ENCODE data around the gene UVSSA. TPM values are rescaled to one million over a fixed set of nuclear protein-coding genes. Genes with fewer than 3 reads are reported as not detected.

UVSSA gene
- total RNA-seq, 2 experiments from 2014 or later: 18.6 to 20.2 TPM

DNA sequence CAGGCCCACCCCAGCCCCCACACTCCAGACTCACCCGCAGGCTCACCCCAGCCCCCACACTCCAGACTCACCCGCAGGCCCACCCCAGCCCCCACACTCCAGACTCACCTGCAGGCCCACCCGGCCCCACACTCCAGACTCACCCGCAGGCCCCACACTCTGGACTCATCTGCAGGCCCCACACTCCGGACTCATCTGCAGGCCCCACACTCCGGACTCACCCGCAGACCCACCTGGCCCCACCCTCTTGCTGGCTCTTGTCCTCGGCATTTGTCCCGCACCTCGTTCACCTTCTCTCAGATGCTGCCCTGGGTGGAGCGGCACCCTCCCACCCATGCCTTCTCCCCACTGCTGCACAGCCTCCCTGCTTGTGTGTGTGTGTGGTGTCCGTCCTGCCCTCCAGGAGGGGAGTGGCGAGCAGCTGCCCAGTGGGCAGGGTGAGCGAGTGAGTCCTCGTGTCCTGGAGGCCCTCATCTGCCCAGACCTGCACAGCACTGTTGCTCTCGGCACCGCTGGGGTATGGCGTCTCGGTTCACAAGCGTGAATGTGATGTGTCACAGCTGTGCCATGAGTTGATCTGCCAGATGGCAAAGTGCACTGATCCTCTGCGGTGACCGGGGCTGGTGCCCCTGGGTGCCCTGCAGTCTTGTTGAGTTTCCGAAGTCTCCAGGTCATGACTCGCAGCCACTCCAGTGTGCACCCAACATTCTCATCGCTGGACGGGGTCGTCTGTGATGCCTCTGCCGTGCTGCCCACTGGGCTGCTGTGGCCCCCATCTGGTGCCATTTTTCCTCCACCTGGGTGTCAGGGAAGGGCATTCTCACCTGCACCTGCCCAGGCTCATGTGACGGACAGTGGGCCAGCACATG is 29.6 kb upstream of the UVSSA start:
- Mint-ChIP-seq H3K27me3 (no peaks in the 10 kb centered on the region), H3K4me1 (ENCODE audit: low read depth) (peaks cover 15% of the 10 kb centered on the region), H3K27ac (no peak overlapping the region), H3K9me3 (no peaks in the 10 kb centered on the region), H3K4me3 (no peak overlapping the region), H3K36me3 (ENCODE audit: low read depth) (peaks cover 40% of the 10 kb centered on the region)
- intact Hi-C loops (cut with micrococcal nuclease): no loop called here
- POLR2A ChIA-PET: no interaction called here
- TF ChIP-seq, protein P1, sequence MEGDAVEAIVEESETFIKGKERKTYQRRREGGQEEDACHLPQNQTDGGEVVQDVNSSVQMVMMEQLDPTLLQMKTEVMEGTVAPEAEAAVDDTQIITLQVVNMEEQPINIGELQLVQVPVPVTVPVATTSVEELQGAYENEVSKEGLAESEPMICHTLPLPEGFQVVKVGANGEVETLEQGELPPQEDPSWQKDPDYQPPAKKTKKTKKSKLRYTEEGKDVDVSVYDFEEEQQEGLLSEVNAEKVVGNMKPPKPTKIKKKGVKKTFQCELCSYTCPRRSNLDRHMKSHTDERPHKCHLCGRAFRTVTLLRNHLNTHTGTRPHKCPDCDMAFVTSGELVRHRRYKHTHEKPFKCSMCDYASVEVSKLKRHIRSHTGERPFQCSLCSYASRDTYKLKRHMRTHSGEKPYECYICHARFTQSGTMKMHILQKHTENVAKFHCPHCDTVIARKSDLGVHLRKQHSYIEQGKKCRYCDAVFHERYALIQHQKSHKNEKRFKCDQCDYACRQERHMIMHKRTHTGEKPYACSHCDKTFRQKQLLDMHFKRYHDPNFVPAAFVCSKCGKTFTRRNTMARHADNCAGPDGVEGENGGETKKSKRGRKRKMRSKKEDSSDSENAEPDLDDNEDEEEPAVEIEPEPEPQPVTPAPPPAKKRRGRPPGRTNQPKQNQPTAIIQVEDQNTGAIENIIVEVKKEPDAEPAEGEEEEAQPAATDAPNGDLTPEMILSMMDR (IDR thresholded peaks at IDR 0.05): no peak
- ATAC-seq: no peak
- CTCF ChIA-PET: no interaction called here
- DNase-seq: no peak

DNA sequence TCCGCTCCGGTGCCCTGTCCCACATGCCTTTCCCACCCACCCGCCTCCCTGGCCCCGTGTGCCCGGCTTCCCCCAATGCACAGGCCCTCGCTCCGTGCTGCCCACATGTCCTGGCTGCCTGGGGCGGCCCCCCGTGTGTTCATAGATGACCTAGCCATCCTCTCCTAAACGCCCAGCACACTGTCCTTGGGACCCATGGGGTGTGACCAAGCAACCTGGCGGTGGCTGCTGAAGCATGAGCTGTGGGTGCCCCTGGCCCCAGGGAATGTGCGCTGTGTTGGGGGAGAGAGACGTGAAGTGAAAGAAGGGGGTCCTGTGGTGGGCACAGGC is 29.0 kb upstream of the UVSSA start:
- H3K27me3 Mint-ChIP-seq: no peaks in the 10 kb centered on the region
- peaks cover 35% of the 10 kb centered on the region for H3K36me3 Mint-ChIP-seq (ENCODE audit: low read depth)
- intact Hi-C loops (cut with micrococcal nuclease): no loop called here
- H3K27ac Mint-ChIP-seq: no peak overlapping the region
- ATAC-seq: no peak
- CTCF ChIA-PET: interaction anchor here (1.1 to 1.3 kb wide), 2 partner anchors 12 to 187 kb away, joined by 5 to 6 read pairs; no protein-coding TSS in a partner anchor
- H3K4me3 Mint-ChIP-seq: no peak overlapping the region
- H3K9me3 Mint-ChIP-seq: no peaks in the 10 kb centered on the region
- peaks cover 15% of the 10 kb centered on the region for H3K4me1 Mint-ChIP-seq (ENCODE audit: low read depth)
- POLR2A ChIA-PET: no interaction called here
- TF ChIP-seq, protein P1 (IDR thresholded peaks at IDR 0.05): no peak
- DNase-seq: no peak

DNA sequence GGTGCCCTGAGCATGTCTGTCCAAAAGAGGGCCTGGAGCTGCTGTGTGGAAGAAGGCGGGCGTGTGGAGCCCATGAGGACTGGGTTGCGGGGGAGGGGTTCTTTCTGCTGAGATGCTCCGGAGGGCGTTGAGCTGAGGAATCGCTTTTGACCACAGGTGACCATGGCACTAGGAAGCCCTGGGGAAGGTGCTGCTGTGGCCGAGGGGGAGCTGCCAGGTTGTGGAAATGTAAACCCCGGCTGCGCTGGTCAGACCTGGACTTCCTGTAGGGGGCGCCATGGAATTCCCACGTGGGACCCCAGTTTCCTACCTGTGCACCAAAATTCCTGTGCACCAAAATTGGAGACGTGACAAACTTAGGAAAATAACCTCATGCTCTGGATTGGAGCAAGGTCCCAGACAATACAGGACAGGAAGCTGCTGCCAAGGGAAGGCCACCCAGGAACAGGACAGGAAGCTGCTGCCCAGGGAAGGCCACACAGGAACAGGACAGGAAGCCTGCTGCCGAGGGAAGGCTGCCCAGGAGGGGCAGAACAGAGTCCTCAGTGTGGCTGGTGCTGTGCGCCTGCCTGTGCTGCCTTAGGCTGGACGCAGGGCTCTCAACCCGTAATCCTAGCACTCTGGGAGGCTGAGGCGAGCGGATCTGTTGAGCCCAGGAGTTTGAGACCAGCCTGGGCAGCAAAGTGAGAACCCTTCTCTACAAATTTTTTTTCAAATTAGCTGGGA is 28.4 kb upstream of the UVSSA start:
- intact Hi-C loops (cut with micrococcal nuclease): no loop called here
- POLR2A ChIA-PET: interaction anchor here (1.3 kb wide), 1 partner anchor 29 kb away, joined by 5 read pairs; the partner anchor contains the start of gene MAEA
- H3K27me3 Mint-ChIP-seq: no peaks in the 10 kb centered on the region
- DNase-seq: peak; percentile 30
- H3K4me3 Mint-ChIP-seq: no peak overlapping the region
- no peaks in the 10 kb centered on the region for H3K9me3 Mint-ChIP-seq
- H3K36me3 Mint-ChIP-seq (ENCODE audit: low read depth): peaks cover 31% of the 10 kb centered on the region
- no peak overlapping the region for H3K27ac Mint-ChIP-seq
- peaks cover 15% of the 10 kb centered on the region for H3K4me1 Mint-ChIP-seq (ENCODE audit: low read depth)
- TF ChIP-seq, protein P1 (IDR thresholded peaks at IDR 0.05): peak; percentile 28
- CTCF ChIA-PET: interaction anchor here (1.1 to 1.3 kb wide), 3 partner anchors 11 to 188 kb away, joined by 5 to 6 read pairs (median 5); no protein-coding TSS in a partner anchor
- no peak for ATAC-seq

DNA sequence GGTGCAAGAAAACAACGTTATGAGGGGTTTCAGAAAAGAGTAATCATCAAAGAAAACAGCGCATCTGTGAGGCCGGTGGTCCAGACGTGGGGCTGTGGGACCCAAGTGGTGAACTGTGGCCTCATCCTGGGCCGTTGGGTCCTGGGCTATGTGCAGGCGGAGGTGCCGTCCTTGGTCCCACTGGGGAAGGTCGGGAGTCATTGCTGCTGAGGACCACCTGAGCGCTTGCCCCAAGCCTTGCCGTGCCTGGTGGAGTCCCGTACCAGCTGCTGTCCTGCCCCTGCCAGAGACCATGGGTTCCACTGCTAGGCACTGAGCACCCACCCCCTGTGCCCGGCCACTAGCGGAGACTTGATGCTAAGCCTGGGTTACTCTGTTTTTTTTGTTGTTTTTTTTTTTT is 25.5 kb upstream of the UVSSA start:
- Mint-ChIP-seq H3K27ac (no peak overlapping the region), H3K4me1 (ENCODE audit: low read depth) (peaks cover 3% of the 10 kb centered on the region), H3K27me3 (no peaks in the 10 kb centered on the region), H3K36me3 (ENCODE audit: low read depth) (peaks cover 23% of the 10 kb centered on the region), H3K4me3 (no peak overlapping the region), H3K9me3 (no peaks in the 10 kb centered on the region)
- DNase-seq (no peak), ATAC-seq (no peak)
- intact Hi-C loops (cut with micrococcal nuclease): no loop called here
- TF ChIP-seq, protein P1 (IDR thresholded peaks at IDR 0.05): no peak
- ChIA-PET POLR2A (no interaction called here), CTCF (no interaction called here)

Data from activated CD8-positive, alpha-beta T cell treated with anti-CD3 and anti-CD28 coated beads for 36 hours (primary cell).